GM23338 (cell line): ENCODE results near the gene MS4A7. TPM values are rescaled to one million over a fixed set of nuclear protein-coding genes. Genes with fewer than 3 reads are reported as not detected.
A peak's percentile ranks its signal among the peaks of the same experiment; 100 is the strongest.

Experiments used
- ATAC-seq: fragments of 200-7000 bp; cut with Tn5 transposase; 3 replicates; pipeline ENCODE4 v1.9.1; 2020
- DNase-seq: peaks from one replicate; pipeline ENCODE4 v3.0.0-alpha.2; 2015; ENCODE audit warnings: low spot score
- H2AFZ ChIP-seq: fragments of 200-600 bp; sonication (generic); 2 replicates; pipeline ENCODE4 v1.8.0; 2016; ENCODE audit warnings: antibody characterized with exemption, mild to moderate bottlenecking, moderate library complexity
- H3F3A ChIP-seq: fragments of 200-600 bp; sonication (generic); replicated peaks from 2 replicates; pipeline ENCODE4 v1.8.0; 2017; ENCODE audit warnings: antibody characterized with exemption, mixed run types, low read depth
- H3K27ac ChIP-seq: fragments of 200-600 bp; sonication (generic); 2 replicates; pipeline ENCODE4 v1.6.1; 2016; ENCODE audit warnings: low read depth
- H3K27me3 ChIP-seq: fragments of 200-600 bp; sonication (generic); 2 replicates; pipeline ENCODE4 v1.8.0; 2016; ENCODE audit warnings: mild to moderate bottlenecking, mixed run types, moderate library complexity; ENCODE audit not compliant: insufficient read depth
- H3K36me3 ChIP-seq: fragments of 200-600 bp; sonication (generic); 2 replicates; pipeline ENCODE4 v1.8.0; 2016; ENCODE audit warnings: mild to moderate bottlenecking; ENCODE audit not compliant: insufficient read depth
- H3K4me1 ChIP-seq: fragments of 200-600 bp; sonication (generic); 2 replicates; pipeline ENCODE4 v1.8.0; 2016; ENCODE audit warnings: mild to moderate bottlenecking, moderate library complexity; ENCODE audit not compliant: insufficient read depth
- H3K4me2 ChIP-seq: fragments of 200-600 bp; sonication (generic); 2 replicates; pipeline ENCODE4 v1.7.1; 2017; ENCODE audit warnings: mixed run types
- H3K4me3 ChIP-seq: fragments of 200-600 bp; sonication (generic); 2 replicates; pipeline ENCODE4 v1.6.1; 2016; ENCODE audit warnings: mixed run types
- H3K79me2 ChIP-seq: fragments of 200-600 bp; sonication (generic); replicated peaks from 2 replicates; pipeline ENCODE4 v1.8.0; 2017; ENCODE audit warnings: mild to moderate bottlenecking; ENCODE audit not compliant: insufficient read depth
- H3K9me2 ChIP-seq: fragments of 200-600 bp; sonication (generic); 2 replicates; pipeline ENCODE4 v1.8.0; 2017; ENCODE audit not compliant: insufficient read depth
- H4K20me1 ChIP-seq: fragments of 200-600 bp; sonication (generic); replicated peaks from 2 replicates; pipeline ENCODE4 v1.8.0; 2017; ENCODE audit warnings: mild to moderate bottlenecking; ENCODE audit not compliant: insufficient read depth
- H3K27ac Mint-ChIP-seq: 2 replicates; pipeline ENCODE4 v1.8.0; 2020; ENCODE audit warnings: inconsistent platforms, mild to moderate bottlenecking, moderate library complexity, mixed read lengths
- H3K27me3 Mint-ChIP-seq: 3 replicates; pipeline ENCODE4 v1.8.0; 2022; ENCODE audit warnings: low read depth, mild to moderate bottlenecking, moderate library complexity, mixed read lengths, inconsistent platforms; ENCODE audit not compliant: insufficient read depth, poor library complexity
- H3K36me3 Mint-ChIP-seq: 3 replicates; pipeline ENCODE4 v1.8.0; 2021; ENCODE audit warnings: low read depth, mild to moderate bottlenecking, inconsistent platforms, moderate library complexity, mixed read lengths
- H3K4me1 Mint-ChIP-seq: 3 replicates; pipeline ENCODE4 v1.8.0; 2020; ENCODE audit warnings: mild to moderate bottlenecking, inconsistent platforms, mixed read lengths
- H3K4me3 Mint-ChIP-seq: 3 replicates; pipeline ENCODE4 v1.8.0; 2021; ENCODE audit warnings: moderate library complexity, mild to moderate bottlenecking, inconsistent platforms, mixed read lengths
- H3K9me3 Mint-ChIP-seq: 3 replicates; pipeline ENCODE4 v1.8.0; 2020; ENCODE audit warnings: moderate library complexity, mild to moderate bottlenecking, inconsistent platforms, mixed read lengths
- CREB1 ChIP-seq: fragments of 250-450 bp; sonication (Bioruptor Pico); IDR thresholded peaks from 2 replicates; pipeline ENCODE4 v1.5.0; 2020; ENCODE audit warnings: low read depth, mild to moderate bottlenecking, moderate library complexity
- EZH2 ChIP-seq: fragments of 200-600 bp; sonication (generic); IDR thresholded peaks from one replicate; pipeline ENCODE4 v1.8.0; 2017; ENCODE audit warnings: antibody characterized with exemption, mild to moderate bottlenecking, low read depth; ENCODE audit not compliant: unreplicated experiment
- EZH2phosphoT487 ChIP-seq: fragments of 200-600 bp; sonication (generic); IDR thresholded peaks from one replicate; pipeline ENCODE4 v1.8.1; 2018; ENCODE audit warnings: antibody characterized with exemption; ENCODE audit not compliant: unreplicated experiment
- JUNB ChIP-seq: IDR thresholded peaks from one replicate; pipeline ENCODE4 v1.6.1; 2016; ENCODE audit warnings: antibody characterized with exemption; ENCODE audit not compliant: unreplicated experiment
- POLR2AphosphoS5 ChIP-seq: IDR thresholded peaks from 2 replicates; pipeline ENCODE4 v1.6.1; 2016; ENCODE audit warnings: antibody characterized with exemption, low read depth
- ZNF462 ChIP-seq: fragments of 250-450 bp; sonication (Bioruptor Pico); IDR thresholded peaks from 2 replicates; pipeline ENCODE4 v1.5.0; 2020; ENCODE audit warnings: mild to moderate bottlenecking, moderate library complexity
- polyA plus RNA-seq: library from polyadenylated mRNA; unstranded; fragments of >200 nt; fragmentation: Nextera tagmentation; extraction: Ambion mirVana; gene quantifications from 2 replicates; pipeline ENCODE4 v1.2.1, GENCODE V29; 2016
- total RNA-seq: library from RNA; depleted of rRNA; stranded (reverse); fragments of >200 nt; shearing (Covaris generic); gene quantifications from 2 replicates; pipeline ENCODE4 v1.2.3, GENCODE V29; 2014
- TF ChIP-seq, protein P1 (sequence below): IDR thresholded peaks from 2 replicates; pipeline ENCODE4 v1.6.1; 2016; ENCODE audit warnings: antibody characterized with exemption
- TF ChIP-seq, protein P2 (sequence below): IDR thresholded peaks from one replicate; pipeline ENCODE4 v1.6.1; 2018; ENCODE audit warnings: antibody characterized with exemption; ENCODE audit not compliant: unreplicated experiment

The MS4A7 gene
- total and polyA plus RNA-seq, 2 experiments from 2014 or later, result 0.07 TPM; not detected in 1

DNA sequence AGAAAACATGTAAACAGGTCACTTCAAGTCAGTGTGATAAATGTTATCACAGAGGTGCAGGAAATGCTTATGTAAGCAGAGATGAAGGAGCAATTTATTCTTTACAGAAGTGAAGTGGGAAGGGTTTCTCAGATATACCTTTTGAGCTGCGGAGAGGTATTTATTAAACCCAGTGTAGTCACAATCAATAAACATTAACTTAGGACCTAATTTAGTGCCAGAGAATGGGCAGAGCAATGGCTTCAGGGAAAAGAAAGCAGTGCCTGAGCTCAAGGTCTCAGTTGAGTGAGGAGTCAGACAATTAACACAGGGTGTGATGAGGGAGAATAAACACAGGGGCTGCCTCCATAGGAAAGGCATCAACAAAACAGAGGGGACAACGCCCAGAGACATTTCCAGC, 52.9 kb downstream of the MS4A7 start:
- Mint-ChIP-seq H3K9me3 (peaks cover 7% of the 10 kb centered on the region; the same call in 2 of the 3 replicates), H3K27me3 (no peaks in the 10 kb centered on the region), H3K36me3 (peaks cover 6% of the 10 kb centered on the region; the same call in 1 of the 3 replicates), H3K4me1 (no peaks in the 10 kb centered on the region), H3K4me3 (no peak overlapping the region), H3K27ac (no peak overlapping the region)
- no peaks in the 10 kb centered on the region for H4K20me1 ChIP-seq
- H3K4me1 ChIP-seq, result no peaks in the 10 kb centered on the region
- no peaks in the 10 kb centered on the region for H3F3A ChIP-seq
- 0 out of 2 replicates have a peak overlapping the region, but pooled peaks have one; percentile 5 for H2AFZ ChIP-seq
- H3K79me2 ChIP-seq, result no peaks in the 10 kb centered on the region
- DNase-seq (no peak), ATAC-seq (no peak)
- H3K27me3 ChIP-seq, result no peaks in the 10 kb centered on the region
- H3K27ac ChIP-seq, result no peak overlapping the region
- no peak overlapping the region for H3K4me3 ChIP-seq
- H3K4me2 ChIP-seq, result no peak overlapping the region
- no peaks in the 10 kb centered on the region for H3K36me3 ChIP-seq
- H3K9me2 ChIP-seq, result 0 out of 2 replicates have a peak, but pooled peaks cover 3% of the 10 kb centered on the region
- TF ChIP-seq EZH2phosphoT487 (no peak), POLR2AphosphoS5 (no peak)
- TF ChIP-seq, protein P1, sequence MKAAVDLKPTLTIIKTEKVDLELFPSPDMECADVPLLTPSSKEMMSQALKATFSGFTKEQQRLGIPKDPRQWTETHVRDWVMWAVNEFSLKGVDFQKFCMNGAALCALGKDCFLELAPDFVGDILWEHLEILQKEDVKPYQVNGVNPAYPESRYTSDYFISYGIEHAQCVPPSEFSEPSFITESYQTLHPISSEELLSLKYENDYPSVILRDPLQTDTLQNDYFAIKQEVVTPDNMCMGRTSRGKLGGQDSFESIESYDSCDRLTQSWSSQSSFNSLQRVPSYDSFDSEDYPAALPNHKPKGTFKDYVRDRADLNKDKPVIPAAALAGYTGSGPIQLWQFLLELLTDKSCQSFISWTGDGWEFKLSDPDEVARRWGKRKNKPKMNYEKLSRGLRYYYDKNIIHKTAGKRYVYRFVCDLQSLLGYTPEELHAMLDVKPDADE, result no peak

DNA sequence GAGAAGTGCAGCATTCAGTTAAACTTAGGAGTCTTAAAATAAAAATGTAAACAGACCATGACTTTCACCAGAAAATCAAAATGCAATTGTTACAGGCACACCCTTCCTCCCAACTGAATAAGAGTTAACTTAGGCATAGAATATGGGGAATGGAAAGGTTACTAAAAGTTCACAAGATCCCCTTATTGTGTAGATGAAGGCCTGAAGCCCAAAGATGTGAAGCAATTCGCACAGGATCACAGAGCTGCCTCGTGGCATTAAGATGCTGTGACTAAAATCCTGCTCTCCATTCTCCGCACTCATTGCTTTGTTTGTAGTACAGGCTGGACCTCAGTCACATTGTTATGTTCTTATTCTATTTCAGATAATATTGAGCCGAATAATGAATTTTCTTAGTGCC, 55.1 kb downstream of the MS4A7 start:
- H2AFZ ChIP-seq, result no peak overlapping the region
- ATAC-seq, result no peak
- no peak for TF ChIP-seq EZH2phosphoT487
- no peak for TF ChIP-seq ZNF462 (CRISPR knock-in tag)
- no peak for TF ChIP-seq CREB1 (CRISPR knock-in tag)
- TF ChIP-seq, protein P1, result no peak
- no peak for TF ChIP-seq EZH2
- TF ChIP-seq, protein P2, sequence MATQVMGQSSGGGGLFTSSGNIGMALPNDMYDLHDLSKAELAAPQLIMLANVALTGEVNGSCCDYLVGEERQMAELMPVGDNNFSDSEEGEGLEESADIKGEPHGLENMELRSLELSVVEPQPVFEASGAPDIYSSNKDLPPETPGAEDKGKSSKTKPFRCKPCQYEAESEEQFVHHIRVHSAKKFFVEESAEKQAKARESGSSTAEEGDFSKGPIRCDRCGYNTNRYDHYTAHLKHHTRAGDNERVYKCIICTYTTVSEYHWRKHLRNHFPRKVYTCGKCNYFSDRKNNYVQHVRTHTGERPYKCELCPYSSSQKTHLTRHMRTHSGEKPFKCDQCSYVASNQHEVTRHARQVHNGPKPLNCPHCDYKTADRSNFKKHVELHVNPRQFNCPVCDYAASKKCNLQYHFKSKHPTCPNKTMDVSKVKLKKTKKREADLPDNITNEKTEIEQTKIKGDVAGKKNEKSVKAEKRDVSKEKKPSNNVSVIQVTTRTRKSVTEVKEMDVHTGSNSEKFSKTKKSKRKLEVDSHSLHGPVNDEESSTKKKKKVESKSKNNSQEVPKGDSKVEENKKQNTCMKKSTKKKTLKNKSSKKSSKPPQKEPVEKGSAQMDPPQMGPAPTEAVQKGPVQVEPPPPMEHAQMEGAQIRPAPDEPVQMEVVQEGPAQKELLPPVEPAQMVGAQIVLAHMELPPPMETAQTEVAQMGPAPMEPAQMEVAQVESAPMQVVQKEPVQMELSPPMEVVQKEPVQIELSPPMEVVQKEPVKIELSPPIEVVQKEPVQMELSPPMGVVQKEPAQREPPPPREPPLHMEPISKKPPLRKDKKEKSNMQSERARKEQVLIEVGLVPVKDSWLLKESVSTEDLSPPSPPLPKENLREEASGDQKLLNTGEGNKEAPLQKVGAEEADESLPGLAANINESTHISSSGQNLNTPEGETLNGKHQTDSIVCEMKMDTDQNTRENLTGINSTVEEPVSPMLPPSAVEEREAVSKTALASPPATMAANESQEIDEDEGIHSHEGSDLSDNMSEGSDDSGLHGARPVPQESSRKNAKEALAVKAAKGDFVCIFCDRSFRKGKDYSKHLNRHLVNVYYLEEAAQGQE, result no peak
- no peak for TF ChIP-seq JUNB
- no peak for TF ChIP-seq POLR2AphosphoS5

More for the DNA sequence above, 55.1 kb downstream of the MS4A7 start:
- H3K27ac ChIP-seq, result no peak overlapping the region
- no peak overlapping the region for H3K27ac Mint-ChIP-seq
- no peaks in the 10 kb centered on the region for H3K36me3 ChIP-seq
- no peak overlapping the region for H3K4me3 Mint-ChIP-seq
- H3K9me2 ChIP-seq, result 0 out of 2 replicates have a peak, but pooled peaks cover 3% of the 10 kb centered on the region
- H3K4me1 Mint-ChIP-seq, result no peaks in the 10 kb centered on the region
- H3K79me2 ChIP-seq, result no peaks in the 10 kb centered on the region
- no peaks in the 10 kb centered on the region for H3F3A ChIP-seq
- H3K4me1 ChIP-seq, result no peaks in the 10 kb centered on the region
- H4K20me1 ChIP-seq, result no peaks in the 10 kb centered on the region
- H3K4me3 ChIP-seq, result no peak overlapping the region
- no peaks in the 10 kb centered on the region for H3K27me3 ChIP-seq
- peaks cover 7% of the 10 kb centered on the region; the same call in 2 of the 3 replicates for H3K9me3 Mint-ChIP-seq
- peaks cover 6% of the 10 kb centered on the region; the same call in 1 of the 3 replicates for H3K36me3 Mint-ChIP-seq
- DNase-seq, result no peak
- H3K4me2 ChIP-seq, result no peak overlapping the region
- no peaks in the 10 kb centered on the region for H3K27me3 Mint-ChIP-seq
